ENCODE data around the gene HSD17B13. TPM values are rescaled to one million over a fixed set of nuclear protein-coding genes. Genes with fewer than 3 reads are reported as not detected.
"Not testable (repeated sequence)": the region's sequence is repeated elsewhere in the genome, so short reads cannot be mapped to it uniquely, and the experiment has no call there.

The HSD17B13 gene
- total RNA-seq, 1 donor = under 0.01 TPM

DNA sequence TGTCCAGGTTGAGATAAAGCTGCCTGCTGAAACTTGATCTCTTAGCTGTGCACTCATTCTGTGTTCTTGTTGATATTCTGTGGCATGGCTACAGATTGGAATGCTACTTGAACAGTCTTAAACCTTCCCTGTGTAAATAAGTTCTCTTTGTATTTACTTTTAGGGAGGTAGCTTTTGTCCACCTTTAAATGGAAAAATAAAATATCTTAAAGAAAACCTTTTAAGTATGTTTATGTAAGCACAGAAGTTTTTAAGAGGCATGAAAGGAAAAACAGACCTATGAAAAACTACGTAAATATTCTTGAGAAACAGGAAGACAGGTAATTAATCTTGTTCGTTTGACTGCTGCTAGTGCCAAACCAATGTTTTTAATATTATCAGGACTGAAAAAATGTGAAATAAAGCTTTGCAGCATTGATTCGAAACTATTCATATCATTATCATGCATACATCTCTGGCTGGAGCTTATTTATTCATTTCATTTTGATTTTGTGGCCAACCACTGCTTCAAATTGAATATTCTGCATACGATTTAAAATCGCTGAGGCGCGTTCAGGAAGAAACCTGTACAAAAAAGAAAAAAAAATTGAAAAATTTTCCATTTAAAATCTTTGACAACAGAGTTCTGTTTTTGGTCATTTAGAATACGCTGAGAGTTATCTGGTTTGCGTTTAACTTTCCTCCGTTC is 17.8 kb downstream of the HSD17B13 start:
- Histone ChIP-seq H3K4me2 (ENCODE audit: insufficient read depth, low read length) (no peak overlapping the region), H3K36me3 (ENCODE audit: insufficient read depth, low read length) (no peaks in the 10 kb centered on the region), H4K20me1 (ENCODE audit: insufficient read depth, low read length) (no peaks in the 10 kb centered on the region), H2AFZ (ENCODE audit: low read length) (no peak overlapping the region), H3K27ac (ENCODE audit: low read depth, low read length) (no peak overlapping the region), H3K27me3 (ENCODE audit: insufficient read depth, low read length) (no peaks in the 10 kb centered on the region), H3K4me3 (ENCODE audit: insufficient read depth, low read length) (no peak overlapping the region), H3K9me3 (ENCODE audit: low read depth, low read length) (no peaks in the 10 kb centered on the region), H3K79me2 (ENCODE audit: insufficient read depth, low read length) (no peaks in the 10 kb centered on the region), H3K4me1 (ENCODE audit: insufficient read depth, low read length) (peaks cover 5% of the 10 kb centered on the region)
- TF ChIP-seq, protein P1, sequence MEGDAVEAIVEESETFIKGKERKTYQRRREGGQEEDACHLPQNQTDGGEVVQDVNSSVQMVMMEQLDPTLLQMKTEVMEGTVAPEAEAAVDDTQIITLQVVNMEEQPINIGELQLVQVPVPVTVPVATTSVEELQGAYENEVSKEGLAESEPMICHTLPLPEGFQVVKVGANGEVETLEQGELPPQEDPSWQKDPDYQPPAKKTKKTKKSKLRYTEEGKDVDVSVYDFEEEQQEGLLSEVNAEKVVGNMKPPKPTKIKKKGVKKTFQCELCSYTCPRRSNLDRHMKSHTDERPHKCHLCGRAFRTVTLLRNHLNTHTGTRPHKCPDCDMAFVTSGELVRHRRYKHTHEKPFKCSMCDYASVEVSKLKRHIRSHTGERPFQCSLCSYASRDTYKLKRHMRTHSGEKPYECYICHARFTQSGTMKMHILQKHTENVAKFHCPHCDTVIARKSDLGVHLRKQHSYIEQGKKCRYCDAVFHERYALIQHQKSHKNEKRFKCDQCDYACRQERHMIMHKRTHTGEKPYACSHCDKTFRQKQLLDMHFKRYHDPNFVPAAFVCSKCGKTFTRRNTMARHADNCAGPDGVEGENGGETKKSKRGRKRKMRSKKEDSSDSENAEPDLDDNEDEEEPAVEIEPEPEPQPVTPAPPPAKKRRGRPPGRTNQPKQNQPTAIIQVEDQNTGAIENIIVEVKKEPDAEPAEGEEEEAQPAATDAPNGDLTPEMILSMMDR (IDR thresholded peaks at IDR 0.05; ENCODE audit: extremely low read depth, low read depth, low read length) = no peak
- DNase-seq (ENCODE audit: insufficient read length, low spot score, missing footprints) = no peak

DNA sequence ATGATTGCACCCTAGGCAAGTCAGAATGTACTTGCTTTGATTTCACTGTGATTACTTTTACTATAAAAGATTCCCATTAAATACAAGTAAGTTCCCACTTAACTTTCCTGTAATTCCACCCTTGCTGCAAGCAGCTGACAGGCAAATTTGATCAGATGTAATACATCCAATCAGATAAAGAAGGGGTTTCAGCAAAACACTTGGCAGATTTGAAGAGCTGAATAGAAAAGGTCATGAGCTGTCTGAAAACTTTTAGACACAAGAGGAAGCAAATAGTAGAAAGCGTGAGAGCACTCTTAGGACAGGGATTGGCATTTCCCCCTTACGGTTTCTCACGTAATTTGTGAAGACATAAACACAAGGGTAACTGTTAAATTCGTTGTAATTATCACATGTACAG is 22.8 kb downstream of the HSD17B13 start:
- TF ChIP-seq, protein P1 (IDR thresholded peaks at IDR 0.05; ENCODE audit: extremely low read depth, low read depth, low read length) = no peak
- no peaks in the 10 kb centered on the region for H3K4me1 ChIP-seq (ENCODE audit: insufficient read depth, low read length)
- no peak overlapping the region for H2AFZ ChIP-seq (ENCODE audit: low read length)
- no peak overlapping the region for H3K4me3 ChIP-seq (ENCODE audit: insufficient read depth, low read length)
- H3K27me3 ChIP-seq (ENCODE audit: insufficient read depth, low read length) = no peaks in the 10 kb centered on the region
- no peak overlapping the region for H3K4me2 ChIP-seq (ENCODE audit: insufficient read depth, low read length)
- no peak for DNase-seq (ENCODE audit: insufficient read length, low spot score, missing footprints)
- no peaks in the 10 kb centered on the region for H4K20me1 ChIP-seq (ENCODE audit: insufficient read depth, low read length)
- H3K9me3 ChIP-seq (ENCODE audit: low read depth, low read length) = no peaks in the 10 kb centered on the region
- H3K27ac ChIP-seq (ENCODE audit: low read depth, low read length) = no peak overlapping the region
- no peaks in the 10 kb centered on the region for H3K79me2 ChIP-seq (ENCODE audit: insufficient read depth, low read length)
- H3K36me3 ChIP-seq (ENCODE audit: insufficient read depth, low read length) = no peaks in the 10 kb centered on the region

DNA sequence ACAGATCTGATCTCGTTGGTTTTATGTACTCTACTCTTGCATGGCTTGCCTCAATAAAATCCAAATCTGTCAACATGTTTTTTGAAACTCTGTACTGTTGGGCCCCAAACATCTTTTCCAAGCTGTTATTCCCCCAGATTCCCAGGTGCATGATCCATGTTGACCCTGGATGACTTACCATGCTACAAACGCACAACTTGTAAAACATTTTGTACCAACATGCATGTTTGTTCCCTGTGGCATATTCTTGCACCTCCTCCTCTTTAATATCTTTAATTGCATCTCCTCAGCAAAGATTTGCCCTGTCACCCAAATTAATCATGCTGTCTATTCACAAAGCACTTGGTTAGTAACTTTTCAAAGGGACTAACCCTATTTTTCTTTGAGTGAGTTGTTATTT is 24.3 kb downstream of the HSD17B13 start:
- Histone ChIP-seq H3K4me3 (ENCODE audit: insufficient read depth, low read length) (no peak overlapping the region), H3K27ac (ENCODE audit: low read depth, low read length) (no peak overlapping the region), H4K20me1 (ENCODE audit: insufficient read depth, low read length) (no peaks in the 10 kb centered on the region), H3K9me3 (ENCODE audit: low read depth, low read length) (no peaks in the 10 kb centered on the region), H3K36me3 (ENCODE audit: insufficient read depth, low read length) (no peaks in the 10 kb centered on the region), H2AFZ (ENCODE audit: low read length) (no peak overlapping the region), H3K4me2 (ENCODE audit: insufficient read depth, low read length) (no peak overlapping the region), H3K4me1 (ENCODE audit: insufficient read depth, low read length) (no peaks in the 10 kb centered on the region), H3K27me3 (ENCODE audit: insufficient read depth, low read length) (no peaks in the 10 kb centered on the region), H3K79me2 (ENCODE audit: insufficient read depth, low read length) (no peaks in the 10 kb centered on the region)
- DNase-seq (ENCODE audit: insufficient read length, low spot score, missing footprints) = no peak
- TF ChIP-seq, protein P1 (IDR thresholded peaks at IDR 0.05; ENCODE audit: extremely low read depth, low read depth, low read length) = no peak

DNA sequence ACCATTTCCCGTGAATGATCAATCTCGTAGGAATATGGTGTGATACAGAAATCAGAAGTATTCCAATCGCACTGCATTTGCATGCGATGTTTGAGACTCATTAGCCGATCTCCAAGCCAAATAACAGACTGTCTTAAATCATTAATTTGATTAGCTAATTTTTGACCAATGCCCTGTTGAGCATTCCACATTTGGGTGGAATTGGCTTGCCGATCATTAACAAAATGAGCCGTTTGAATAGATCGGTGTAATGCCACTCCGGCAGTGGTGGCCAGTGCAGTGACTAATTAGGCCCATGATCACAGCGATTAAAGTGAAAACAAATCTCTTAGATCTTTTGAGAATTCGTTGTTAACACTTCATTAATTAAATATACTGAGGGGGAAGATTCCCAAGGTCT is 27.8 kb downstream of the HSD17B13 start:
- H3K79me2 ChIP-seq (ENCODE audit: insufficient read depth, low read length); H3K4me1 ChIP-seq (ENCODE audit: insufficient read depth, low read length); H2AFZ ChIP-seq (ENCODE audit: low read length); H3K4me2 ChIP-seq (ENCODE audit: insufficient read depth, low read length); H3K36me3 ChIP-seq (ENCODE audit: insufficient read depth, low read length); DNase-seq (ENCODE audit: insufficient read length, low spot score, missing footprints); H3K9me3 ChIP-seq (ENCODE audit: low read depth, low read length); H3K27ac ChIP-seq (ENCODE audit: low read depth, low read length); H3K27me3 ChIP-seq (ENCODE audit: insufficient read depth, low read length); H4K20me1 ChIP-seq (ENCODE audit: insufficient read depth, low read length); H3K4me3 ChIP-seq (ENCODE audit: insufficient read depth, low read length): not testable (repeated sequence)

DNA sequence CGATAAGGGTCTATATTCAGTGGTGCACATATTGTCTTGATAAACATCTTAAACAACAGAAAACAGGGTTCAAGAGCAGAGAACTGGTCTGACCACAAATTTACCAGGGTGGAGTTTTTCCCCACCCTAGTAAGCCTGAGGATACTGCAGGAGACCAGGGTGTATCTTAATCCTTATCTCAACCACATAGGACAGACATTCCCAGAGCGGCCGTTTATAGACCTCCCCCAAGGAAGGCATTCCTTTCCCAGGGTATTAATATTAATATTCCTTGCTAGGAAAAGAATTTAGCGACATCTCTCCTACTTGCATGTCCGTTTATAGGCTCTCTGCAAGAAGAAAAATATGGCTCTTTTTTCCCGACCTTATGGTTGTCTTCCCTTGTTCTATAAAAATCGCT is 28.8 kb downstream of the HSD17B13 start:
- not testable (repeated sequence) for H3K27me3 ChIP-seq (ENCODE audit: insufficient read depth, low read length); H4K20me1 ChIP-seq (ENCODE audit: insufficient read depth, low read length); H3K9me3 ChIP-seq (ENCODE audit: low read depth, low read length); DNase-seq (ENCODE audit: insufficient read length, low spot score, missing footprints); H3K4me2 ChIP-seq (ENCODE audit: insufficient read depth, low read length); H3K36me3 ChIP-seq (ENCODE audit: insufficient read depth, low read length); H3K4me3 ChIP-seq (ENCODE audit: insufficient read depth, low read length); H3K27ac ChIP-seq (ENCODE audit: low read depth, low read length); H3K4me1 ChIP-seq (ENCODE audit: insufficient read depth, low read length); H2AFZ ChIP-seq (ENCODE audit: low read length); H3K79me2 ChIP-seq (ENCODE audit: insufficient read depth, low read length)

All from osteoblast (primary cell).